Effector CD8-positive, alpha-beta T cell (primary cell): ENCODE measurements around the gene SH3BP5L.
"Not testable (repeated sequence)": the region's sequence is repeated elsewhere in the genome, so short reads cannot be mapped to it uniquely, and the experiment has no call there.

ENCODE experiments used
- DNase-seq: peaks from one replicate; lab custom pipeline; 2025; lab: John Stamatoyannopoulos, UW

The SH3BP5L gene

DNA sequence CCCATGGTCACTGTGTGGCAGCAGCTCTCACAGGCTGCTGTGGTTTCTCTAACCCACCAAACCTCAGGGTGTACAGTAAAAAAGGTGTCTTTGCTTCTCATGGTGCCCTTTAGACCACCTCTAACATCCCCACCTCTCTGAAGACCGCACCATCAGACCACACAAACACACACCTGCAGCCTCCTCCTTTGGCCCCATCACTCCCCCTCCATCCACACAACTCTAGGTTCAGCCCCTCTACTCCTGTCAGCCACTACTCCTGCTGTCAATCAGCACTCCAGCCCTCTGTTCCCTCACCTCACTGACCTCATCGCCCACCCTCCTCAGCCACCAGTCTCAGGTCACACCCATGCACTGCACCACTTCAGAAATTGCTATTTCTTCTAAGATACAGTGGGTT, 25.7 kb upstream of the SH3BP5L start:
- DNase-seq = no peak

- no peak for DNase-seq
Observed at GRCh38 chr1:248850536-248851251, 25.0 kb upstream of the SH3BP5L start.

DNA sequence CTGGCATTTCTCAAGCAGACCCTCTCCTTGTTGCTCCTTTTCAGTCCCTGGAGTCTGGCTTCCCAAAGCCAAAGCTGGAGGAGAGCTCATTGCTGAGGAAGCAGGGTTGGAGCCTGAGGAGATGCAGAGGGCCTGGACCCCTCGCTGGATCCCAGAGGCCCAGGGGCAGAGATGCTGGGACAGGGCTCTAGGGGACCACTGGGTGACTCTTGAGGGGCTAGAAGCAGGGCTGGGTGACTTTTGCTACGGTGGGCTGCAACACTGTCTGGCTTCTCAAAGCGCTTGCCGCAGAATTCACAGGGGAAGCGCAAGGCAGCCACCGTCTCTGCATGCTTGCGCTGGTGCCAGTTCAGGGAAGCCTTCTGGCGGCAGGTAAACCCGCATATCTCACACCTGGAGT, 24.4 kb upstream of the SH3BP5L start:
- DNase-seq = no peak

GRCh38 chr1:248849637-248850036, 23.9 kb upstream of the SH3BP5L start:
- DNase-seq = no peak

DNA sequence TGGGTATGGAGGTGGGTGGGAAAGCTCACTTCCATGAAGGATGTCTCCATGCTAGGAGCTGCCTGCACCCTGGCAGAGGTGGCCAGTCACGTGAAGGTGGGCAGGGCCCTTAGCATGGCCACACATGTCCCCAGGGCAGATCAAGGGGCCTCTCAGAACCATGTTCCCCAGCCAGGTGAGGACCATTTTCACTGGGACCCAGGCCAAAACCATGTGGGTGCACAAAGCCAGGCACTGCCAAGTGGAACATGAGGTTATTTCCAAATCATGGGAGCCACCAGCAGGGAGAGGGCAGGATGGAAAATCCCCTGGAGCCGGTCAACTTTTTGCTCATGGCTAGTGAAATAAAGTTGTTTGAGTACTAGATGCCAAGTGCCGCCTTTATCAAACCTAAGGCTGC, 23.4 kb upstream of the SH3BP5L start:
- DNase-seq = no peak

- DNase-seq = no peak
Observed at GRCh38 chr1:248848602-248849001, 22.9 kb upstream of the SH3BP5L start.

GRCh38 chr1:248847956-248848561, 22.3 kb upstream of the SH3BP5L start:
- DNase-seq = no peak

DNA sequence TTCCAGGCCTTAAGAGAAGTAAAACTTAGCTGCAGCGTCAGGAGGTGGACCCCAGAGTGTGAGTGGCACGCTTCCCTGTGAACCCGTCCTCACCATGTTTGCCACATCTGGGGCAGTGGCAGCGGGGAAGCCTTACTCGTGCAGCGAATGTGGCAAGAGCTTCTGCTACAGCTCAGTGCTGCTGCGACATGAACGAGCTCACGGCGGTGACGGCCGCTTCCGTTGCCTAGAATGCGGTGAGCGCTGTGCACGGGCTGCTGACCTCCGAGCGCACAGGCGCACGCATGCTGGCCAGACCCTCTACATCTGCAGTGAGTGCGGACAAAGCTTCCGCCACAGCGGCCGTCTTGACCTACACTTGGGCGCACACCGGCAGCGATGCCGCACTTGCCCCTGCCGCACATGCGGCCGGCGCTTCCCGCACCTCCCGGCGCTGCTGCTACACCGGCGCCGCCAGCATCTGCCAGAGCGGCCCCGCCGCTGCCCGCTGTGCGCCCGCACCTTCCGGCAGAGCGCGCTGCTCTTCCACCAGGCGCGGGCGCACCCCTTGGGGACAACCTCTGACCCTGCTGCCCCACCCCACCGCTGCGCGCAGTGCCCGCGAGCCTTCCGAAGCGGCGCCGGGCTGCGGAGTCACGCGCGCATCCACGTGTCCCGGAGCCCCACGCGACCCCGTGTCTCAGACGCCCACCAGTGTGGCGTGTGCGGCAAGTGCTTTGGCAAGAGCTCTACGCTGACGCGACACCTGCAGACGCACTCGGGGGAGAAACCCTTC, 21.7 kb upstream of the SH3BP5L start:
- no peak for DNase-seq

DNA sequence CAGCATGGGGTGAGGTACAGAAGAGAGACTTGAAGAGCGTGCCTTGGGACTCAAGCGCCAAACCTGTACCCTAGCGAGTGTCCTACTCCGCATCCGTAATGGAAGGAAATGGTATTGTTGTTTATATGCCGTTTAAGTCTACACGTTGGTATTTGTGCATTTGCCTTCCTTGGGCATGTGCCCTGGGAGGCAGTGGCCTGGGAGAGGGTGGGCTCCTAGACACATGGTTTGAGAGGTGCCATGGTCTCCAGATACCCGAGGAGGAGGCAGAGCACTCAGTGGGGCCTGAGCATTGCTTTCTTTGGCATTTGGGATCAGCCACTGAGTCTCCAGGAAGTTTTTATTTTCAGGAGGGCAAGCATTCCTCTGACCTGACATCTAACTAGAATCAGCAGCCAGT, 18.8 kb upstream of the SH3BP5L start:
- no peak for DNase-seq

- DNase-seq = no peak
Observed at GRCh38 chr1:248843687-248844086, 18.0 kb upstream of the SH3BP5L start.

DNA sequence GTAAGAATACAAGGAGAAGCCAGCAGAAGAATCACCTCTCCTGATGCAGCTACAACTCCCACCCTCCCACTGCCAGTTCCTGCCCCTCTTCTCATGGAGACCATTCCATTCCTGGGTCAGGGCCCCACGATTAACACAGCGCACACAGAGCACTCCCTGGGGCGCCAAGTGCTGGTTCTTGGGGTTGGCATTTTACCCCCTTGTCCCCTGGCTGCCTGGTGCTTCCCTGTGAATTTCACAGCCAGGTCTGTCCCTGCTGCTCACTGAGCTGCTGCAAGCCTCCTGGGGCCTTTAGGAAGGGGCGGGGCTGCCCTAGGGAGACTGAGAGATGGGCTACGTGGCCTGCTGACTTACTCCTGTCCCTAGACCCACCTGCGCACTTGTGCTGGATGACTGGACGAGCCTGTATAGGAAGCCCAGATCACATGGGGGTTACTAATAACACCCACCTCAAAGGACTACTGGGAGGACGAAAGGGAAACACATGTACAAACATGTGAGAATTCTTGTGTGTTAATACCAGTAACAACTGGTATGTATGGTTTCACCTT, 17.1 kb upstream of the SH3BP5L start:
- DNase-seq = no peak

DNA sequence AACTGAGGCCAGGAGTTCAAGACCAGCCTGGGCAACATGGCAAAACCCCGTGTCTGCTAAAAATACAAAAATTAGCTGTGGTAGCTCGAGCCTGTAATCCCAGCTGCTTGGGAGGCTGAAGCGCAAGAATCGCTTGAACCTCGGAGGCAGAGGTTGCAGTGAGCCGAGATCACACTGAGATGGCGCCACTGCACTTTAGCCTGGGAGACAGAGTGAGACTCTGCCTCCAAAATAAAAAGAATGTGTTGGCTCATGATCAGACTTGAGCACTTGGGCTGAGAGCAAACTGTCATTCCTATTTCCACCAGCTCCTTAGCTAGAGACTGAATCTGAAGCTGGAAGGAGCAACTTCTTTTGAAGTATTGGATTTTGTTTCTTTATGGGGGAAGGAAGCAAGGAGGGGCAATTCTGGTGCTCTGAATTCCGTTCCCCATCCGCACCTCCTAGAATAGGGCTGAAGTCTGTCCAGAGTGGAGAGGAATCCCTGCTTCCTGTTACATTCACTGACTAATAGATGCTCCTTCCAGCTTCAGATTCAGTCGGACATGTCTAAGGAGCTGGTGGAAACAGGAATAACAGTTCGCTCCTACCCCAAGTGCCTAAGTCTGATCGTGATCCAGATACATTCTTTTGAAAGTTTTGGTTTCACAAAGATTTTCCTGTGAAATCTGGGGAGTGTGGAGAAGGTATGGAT, 16.1 kb upstream of the SH3BP5L start:
- no peak for DNase-seq

DNA sequence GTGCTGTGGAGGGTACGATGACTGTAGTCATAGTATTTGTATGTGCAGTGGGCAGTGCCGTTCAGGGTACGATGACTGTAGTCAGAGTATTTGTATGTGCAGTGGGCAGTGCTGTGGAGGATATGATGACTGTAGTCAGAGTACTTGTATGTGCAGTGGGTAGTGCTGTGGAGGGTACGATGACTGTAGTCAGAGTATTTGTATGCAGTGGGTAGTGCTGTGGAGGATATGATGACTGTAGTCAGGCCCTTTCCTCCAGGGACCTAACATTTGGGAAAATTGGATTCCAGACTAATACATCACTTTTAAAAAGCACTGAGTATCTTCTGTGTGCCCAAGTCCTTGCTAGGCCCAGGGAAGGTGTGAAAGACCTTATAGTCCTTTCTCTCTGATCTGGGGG, 15.2 kb upstream of the SH3BP5L start:
- no peak for DNase-seq

GRCh38 chr1:248839168-248839555, 13.4 kb upstream of the SH3BP5L start:
- DNase-seq = no peak

DNA sequence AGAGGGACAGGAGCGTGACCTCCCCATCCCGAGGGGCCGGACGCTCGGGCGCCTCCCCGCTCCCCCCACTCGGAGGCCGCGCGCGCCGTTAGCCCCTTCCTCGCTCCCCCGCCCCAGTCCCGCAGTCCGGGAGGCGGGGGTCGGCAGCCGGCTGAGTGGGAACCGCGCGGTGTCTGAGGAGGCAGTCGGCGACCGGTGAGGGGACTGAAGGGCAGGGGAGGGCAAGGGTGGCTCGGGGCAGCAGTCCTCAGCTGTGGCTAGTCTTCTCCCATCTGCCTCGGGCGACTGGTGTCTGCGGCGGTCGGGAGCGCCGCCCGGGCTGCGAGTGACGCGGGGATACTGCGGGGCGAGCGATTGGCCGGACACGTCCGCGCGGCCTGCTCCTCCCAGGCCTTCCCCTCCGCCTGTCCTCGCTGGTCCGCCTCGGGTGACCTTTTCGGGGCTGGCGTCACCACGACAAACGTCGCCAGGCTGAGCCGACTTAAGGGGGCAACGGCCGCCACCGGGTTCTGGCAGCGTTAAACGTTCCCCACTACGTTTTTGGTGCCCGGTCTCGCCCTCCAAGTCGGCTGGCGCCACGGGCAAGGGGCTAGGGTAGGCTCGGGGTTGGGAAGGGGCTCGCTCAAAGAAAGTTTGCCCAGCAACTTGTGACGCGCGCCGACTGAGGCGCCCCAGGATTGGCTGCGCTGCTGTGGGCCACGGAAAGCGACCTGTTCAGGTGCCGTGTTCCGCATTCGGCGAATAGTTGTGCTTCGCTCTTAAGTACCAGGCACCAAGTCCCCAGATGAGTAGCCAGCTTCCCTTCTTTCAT, 12.8 kb upstream of the SH3BP5L start:
- peak; percentile 83 for DNase-seq

DNA sequence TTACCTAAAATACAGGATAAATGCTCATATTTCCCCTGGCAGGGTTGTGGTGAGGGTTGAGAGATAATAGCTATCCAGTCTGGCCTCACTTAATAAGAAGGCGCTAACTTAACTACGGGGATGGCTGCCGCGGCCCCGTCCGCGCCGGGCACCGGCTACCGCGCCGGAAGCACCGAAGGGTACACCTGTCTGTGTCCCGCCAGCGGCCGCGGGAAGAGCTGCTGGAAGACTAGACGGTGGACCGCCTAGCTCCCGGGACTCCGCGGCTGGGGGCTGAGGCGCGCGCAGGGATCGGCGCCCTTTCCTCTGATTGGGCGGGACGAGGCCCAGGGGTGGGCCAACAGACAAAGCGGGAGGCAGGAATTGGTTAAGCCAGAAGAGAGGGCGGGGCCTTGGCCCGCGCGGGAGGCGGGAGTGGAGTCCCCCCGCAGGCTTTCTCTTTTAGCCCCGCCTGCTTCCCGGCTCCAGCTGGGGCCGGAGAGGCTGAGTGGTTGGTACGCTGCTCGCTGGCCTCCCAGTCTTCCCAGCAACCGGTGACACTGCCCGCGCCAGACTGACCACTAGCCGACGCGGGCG, 12.2 kb upstream of the SH3BP5L start, which contains the start of gene ZNF672:
Gene ZNF672, plus strand, starts transcription at position 444 of the 576 bp plus-strand sequence. CDS start 9,051 bp downstream, outside the sequence.
- peak; percentile 92 for DNase-seq

DNA sequence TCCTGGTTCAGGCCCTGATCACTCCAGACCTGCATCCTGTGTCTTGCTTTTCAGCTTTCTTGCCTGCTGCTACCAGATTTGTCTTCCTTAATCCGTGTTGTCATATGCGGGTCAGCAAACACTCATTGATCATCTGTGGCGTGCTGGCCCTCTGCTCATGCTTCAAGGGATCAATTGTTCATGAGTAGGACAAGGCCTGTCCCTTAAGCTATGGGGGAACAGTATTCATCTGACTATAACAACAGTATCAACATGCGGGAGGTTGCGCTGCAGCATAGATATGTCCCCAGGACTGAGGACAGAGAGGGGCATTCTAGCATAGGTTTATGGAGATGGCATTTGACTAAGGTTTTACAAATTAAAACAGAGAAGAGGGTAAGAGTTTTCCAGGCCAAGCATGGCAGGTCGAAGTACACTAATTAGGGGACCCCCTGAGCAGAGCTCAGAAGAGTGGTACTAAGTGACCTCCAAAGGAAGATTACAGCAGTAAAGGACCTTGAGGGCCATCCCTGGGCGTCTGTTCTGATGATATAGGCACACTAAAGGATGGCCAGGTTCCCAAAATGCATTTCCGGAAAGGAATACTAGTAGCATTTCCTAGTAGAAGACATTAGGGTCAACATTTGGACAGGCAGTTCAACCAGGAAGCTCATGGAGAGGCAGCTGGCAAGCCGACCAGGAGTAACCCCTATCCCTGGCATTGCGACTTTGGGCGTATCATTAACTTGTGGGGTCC, 11.5 kb upstream of the SH3BP5L start:
- no peak for DNase-seq

GRCh38 chr1:248834343-248834940, 8.7 kb upstream of the SH3BP5L start:
- no peak for DNase-seq

DNA sequence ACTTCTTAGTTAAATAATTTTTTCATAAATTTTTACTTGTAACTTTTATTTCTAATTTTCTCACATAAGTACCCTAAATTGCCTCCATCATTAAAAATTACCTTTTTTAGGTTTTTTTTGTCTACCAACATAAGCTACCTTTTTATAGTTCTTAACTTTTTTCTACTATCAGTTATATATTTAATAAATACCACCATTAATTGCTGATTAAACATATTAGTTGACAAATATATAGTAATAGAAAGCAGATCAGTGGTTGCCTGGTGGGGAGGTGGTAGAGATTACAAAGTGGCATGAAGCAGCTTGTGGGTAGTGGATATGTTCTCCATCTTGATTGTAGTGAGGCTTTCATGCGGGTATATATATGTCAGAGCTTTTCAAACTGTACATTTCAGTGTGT, 6.1 kb upstream of the SH3BP5L start:
- DNase-seq = no peak

DNA sequence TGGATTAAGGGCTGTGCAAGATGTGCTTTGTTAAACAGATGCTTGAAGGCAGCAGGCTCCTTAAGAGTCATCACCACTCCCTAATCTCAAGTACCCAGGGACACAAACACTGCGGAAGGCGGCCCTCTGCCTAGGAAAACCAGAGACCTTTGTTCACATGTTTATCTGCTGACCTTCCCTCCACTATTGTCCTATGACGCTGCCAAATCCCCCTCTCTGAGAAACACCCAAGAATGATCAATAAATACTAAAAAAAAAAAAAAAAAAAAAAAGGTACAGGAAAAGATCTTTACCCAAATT, 5.0 kb upstream of the SH3BP5L start:
- not testable (repeated sequence) for DNase-seq
